Stimulated activated CD4-positive, alpha-beta T cell treated with anti-CD3 and anti-CD28 coated beads, Interleukin-4, amount 100 ng/mL, for 24 hours (primary cell): ENCODE data around the gene SDC4.

Source experiments
- DNase-seq: peaks from one replicate; pipeline ENCODE4 v3.0.0-alpha.2; 2020

SDC4 gene

DNA sequence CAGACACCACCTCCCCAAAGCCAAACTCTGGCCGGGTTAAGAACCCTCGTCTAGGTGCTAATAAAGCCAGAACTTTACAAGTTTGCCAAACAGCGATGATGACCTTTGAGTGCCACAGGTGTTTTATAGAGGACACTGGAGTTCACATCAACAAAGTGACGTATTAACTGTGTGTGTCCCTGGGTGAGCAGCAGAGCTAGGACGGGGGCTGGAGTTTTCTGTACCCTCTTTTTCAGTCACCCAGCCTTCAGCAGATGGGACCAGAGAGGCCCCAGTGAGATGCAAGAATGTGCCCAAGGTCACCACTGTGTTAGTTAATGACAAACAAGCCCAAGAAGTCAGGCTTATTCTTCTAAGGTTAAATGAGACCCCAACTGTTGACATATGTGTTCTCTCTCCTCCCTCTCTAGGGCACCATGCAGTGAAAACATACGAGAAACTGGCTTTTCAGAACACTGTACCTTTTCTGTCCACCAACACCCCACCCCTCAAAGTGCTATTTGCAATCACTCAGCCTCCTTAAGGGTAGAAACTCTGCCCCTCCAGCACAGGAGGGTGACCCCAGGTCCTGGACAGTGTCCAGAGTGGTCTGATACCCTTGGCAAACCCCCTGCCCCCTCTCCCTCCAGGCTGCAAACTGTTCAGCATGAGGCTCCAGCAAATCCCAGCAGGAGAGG is 5.2 kb downstream of the SDC4 start:
- no peak for DNase-seq

- no peak for DNase-seq
Observed at GRCh38 chr20:45341939-45342854, 6.0 kb downstream of the SDC4 start.

DNA sequence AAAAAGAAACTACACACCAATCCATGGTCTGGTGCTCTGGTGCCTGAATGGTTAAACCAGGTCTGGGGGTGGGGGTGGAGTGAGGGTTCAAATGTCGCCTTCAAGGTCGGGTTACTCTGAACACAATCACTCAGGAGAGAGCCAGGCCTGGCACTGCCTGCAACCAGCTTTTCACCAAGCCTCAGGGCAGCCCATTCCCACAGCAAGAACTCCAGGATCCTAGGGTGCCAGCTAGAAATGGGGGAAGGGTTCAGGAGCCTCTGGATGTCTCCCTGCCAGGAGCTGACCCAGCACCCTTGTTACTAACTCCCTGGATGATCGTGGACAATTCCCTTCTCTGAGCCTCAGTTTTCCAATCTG is 6.7 kb downstream of the SDC4 start:
- no peak for DNase-seq

DNA sequence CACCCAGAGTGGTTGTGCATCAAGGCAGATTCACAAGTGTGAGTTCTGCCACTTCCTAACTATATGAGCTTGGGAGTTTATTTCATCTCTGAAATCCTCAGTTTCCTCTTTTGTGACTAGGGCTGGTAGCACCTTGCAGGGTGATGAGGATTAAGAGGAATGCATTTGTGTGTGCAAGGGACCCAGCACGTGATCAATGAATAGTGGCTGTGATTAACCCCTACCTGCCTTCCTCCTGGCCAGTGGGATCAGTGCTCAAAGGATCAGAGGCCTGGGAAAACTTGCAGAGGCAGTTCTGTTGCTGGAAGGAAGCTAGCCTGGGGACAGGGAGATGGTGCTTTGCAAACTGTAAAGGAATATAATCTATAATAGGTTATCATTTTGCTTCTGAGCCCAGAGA is 7.3 kb downstream of the SDC4 start:
- no peak for DNase-seq

GRCh38 chr20:45340236-45340847 is 7.9 kb downstream of the SDC4 start:
- no peak for DNase-seq

DNA sequence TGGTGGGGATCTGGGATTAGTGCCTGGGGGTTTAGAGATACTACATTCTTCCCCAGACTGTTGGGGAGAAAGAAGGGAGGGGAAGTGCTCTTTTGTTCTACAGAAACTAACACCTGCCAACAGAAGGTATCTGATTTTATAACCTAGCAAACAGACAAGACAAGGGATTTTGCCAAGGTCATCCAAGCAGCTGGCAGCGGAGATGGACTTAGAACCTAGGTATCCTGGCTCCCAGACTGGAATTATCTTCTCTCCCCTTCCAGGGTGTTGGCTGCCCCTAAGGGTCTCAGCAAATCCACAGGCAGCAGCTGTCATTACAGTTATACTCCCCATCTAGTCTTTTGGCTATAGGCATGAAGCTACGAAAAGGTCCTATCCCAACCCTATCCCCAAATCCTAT is 8.4 kb downstream of the SDC4 start:
- no peak for DNase-seq

DNA sequence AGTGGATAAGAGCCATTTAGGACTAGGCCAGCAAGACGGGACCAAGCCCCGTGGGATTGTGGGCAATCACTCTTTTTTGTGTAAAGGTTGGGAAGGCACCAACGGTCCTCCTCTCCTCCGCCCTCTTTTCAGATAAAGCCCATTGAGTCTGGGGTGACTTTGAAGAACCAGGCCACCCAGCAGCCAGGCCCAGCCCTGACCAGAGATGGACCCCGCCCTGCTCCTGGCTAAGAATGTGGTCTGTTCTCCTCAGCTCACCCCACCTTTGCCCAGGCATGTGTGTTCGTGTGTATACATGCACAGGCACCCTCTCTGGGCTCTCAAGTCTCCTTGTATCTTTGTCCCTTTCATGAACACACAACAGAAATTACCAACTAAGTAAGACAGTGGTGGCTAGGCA is 9.1 kb downstream of the SDC4 start:
- DNase-seq, result no peak

DNA sequence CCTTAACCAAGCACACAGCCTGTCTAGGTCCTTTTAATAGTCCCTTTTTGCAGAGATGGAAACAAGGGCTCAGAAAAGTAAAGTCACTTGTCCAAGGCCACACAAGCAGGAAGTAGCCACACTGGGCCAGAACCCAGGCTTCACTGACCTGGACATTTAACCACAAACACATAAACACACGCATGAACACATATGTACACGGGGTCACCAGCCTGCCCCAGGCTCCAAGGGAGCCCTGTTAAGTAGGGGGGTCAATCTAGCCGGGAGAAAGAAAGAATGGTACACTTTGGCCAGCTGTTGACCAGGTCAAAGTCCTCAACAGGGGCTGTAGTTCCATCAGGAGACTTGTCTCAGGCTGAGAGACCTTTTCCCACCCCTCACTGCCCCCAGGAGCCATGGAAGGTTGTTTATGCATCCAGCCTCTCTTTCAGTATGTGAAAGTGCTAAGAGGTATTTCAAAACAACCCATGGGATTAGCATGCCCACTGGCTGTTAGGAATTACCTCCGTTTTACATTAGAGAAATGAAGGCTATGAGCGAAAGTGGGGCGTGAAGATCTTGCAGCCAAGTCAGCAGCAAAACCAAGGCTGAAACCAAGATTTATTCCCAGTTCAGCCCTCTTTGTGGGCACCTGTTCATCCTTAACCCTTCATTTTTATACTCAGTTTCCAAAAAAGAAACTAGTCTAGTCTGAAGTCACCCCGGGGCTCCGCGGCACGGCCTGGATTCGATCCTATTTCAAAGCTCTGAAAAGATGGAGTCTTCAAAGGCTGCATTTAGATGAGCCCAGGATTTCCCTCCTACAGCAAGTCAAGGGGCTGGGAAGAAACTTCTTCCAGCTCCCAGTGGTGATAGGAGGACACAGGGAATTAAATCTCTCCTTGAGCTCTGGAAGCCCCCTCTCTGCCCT is 9.8 kb downstream of the SDC4 start:
- no peak for DNase-seq

- no peak for DNase-seq
Observed at GRCh38 chr20:45337367-45338120, 10.7 kb downstream of the SDC4 start.

DNA sequence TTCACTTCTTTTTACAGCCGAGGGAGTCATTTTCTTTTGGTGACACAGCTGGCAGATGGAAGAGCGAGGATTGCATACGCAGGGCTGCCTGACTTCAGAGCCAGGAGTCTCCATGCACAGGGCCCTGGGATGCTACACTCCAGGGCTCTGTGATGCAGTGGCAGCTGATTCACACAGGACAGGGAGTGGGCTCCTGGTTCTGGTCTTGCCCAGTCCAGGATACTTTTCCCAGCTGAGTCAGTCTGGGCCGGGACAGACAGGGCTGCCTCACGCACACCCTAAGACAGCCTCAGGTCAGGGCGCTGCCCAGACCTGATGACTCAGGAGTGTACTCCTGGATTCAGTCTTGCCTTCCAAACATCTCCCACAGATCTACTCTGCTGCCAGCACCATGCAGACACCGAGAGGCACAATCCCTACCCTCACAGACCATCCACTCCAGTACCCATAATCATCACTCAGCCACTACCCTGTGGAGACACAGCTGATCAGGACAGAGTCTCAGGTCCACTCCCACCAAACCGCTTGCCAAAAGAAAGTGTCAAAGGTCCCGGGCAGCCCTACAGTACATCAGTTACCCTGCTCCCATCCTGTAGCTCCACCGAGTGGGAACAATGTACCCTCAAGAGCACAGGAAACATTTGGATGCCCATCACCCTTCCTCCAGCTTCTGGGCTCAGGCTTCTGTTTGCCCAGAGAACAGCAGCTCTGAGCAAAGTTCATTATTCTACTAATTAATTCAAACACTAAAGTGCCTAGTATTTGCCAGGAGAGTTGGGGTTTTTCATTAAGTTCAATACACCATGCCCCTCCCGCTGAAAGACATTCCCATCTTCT is 11.5 kb downstream of the SDC4 start:
- DNase-seq, result no peak

GRCh38 chr20:45330476-45330875 is 17.7 kb downstream of the SDC4 start:
- no peak for DNase-seq

GRCh38 chr20:45329497-45330319 is 18.5 kb downstream of the SDC4 start:
- DNase-seq, result no peak

- no peak for DNase-seq
Observed at GRCh38 chr20:45328451-45328850, 19.8 kb downstream of the SDC4 start.

DNA sequence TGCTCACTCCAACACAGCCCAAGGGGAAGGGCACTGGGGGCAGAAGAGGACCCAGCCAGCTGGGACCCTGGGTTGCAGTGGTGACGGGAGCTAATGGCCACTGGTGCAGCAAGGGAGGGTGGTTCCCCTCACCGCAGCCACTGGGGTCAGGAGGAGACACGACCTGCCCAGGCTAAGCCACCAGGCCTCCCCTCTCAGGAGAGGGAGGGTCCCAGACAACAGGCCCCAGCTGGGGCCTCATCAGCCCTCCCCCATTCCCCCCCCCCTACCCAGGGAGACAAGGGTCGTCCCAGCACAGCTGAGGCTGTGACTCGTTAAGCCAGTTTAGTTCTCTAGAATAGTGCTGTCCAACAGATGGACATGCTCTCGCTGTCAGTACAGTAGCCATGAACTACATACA is 22.9 kb downstream of the SDC4 start:
- DNase-seq, result no peak

- no peak for DNase-seq
Observed at GRCh38 chr20:45323731-45324130, 24.5 kb downstream of the SDC4 start.

GRCh38 chr20:45322952-45323383 is 25.3 kb downstream of the SDC4 start:
- no peak for DNase-seq

GRCh38 chr20:45320948-45321595 is 27.2 kb downstream of the SDC4 start:
- DNase-seq, result no peak

DNA sequence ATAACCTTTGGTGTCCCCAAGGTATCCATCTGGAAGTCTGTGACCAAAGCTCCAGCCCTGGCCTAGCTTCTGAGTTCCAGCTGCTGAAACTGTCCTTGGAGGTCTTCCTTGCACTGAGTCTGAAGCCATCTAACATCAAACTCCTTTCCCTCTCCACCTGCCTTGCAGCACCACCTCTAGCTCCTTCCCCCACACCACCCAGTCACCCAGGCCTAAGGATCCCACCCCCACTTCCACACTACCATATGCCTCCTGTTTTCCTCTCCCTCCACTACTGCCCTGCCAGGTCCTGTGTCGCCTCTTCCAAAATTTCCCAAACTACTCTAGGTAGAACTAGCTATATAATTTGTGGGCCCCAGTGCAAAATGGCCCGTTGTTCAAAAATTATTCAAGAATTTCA is 29.3 kb downstream of the SDC4 start:
- DNase-seq, result no peak

DNA sequence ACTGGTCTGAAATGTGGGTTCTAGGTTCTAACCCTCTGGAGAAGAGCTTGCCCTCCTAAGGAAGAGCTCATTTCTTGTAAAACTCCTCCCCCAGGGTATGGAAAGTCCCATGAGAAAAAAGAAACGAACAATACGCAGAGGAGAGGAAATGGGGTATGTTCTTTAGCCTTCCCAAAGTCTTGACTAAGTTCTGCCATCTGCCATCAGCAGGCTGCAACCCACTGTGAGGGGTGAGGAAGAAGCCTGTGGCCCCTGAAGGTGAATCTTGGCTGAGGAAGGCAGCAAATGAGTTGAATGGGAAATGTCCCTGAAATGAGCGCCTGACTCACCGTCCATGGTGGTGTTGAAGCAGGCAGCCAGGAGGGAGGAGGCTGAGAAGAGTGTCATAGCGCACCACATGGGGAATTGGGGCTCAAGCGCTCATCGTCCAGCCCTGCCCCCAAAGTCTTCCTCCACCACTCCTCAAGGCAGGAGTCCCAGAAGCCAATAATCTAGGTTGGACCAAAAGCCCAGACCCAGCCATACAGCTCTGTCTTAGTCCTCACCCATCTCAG is 29.8 kb downstream of the SDC4 start:
- no peak for DNase-seq
